Measurements from ENCODE around the gene NDEL1.
A peak's percentile ranks its signal among the peaks of the same experiment; 100 is the strongest.

Gene NDEL1

GRCh38 chr17:8490256-8491023, 54.8 kb downstream of the NDEL1 start:
- H3K4me3 ChIP-seq (ENCODE audit: low read depth in 1 of 5, low read length in 5 of 5), result no peak overlapping the region
- H3K36me3 ChIP-seq (ENCODE audit: control insufficient read depth in 5 of 5, insufficient read depth in 5 of 5, low read length in 5 of 5), result peaks cover 5 to 75% (median 74%) of the 10 kb centered on the region in 5 donors
- no peaks in the 10 kb centered on the region for H3K9me3 ChIP-seq (ENCODE audit: control insufficient read depth in 5 of 5, low read length in 5 of 5)
- no peaks in the 10 kb centered on the region for H3K27me3 ChIP-seq (ENCODE audit: control insufficient read depth in 5 of 5, insufficient read depth in 4 of 5, low read length in 5 of 5)
- no peaks in the 10 kb centered on the region for H3K4me1 ChIP-seq (ENCODE audit: control insufficient read depth in 5 of 5, insufficient read depth in 5 of 5, low read length in 5 of 5)
- no peak overlapping the region for H3K9ac ChIP-seq (ENCODE audit: low read length in 5 of 5)
- no peak overlapping the region for H3K27ac ChIP-seq (ENCODE audit: low read depth, low read length)

DNA sequence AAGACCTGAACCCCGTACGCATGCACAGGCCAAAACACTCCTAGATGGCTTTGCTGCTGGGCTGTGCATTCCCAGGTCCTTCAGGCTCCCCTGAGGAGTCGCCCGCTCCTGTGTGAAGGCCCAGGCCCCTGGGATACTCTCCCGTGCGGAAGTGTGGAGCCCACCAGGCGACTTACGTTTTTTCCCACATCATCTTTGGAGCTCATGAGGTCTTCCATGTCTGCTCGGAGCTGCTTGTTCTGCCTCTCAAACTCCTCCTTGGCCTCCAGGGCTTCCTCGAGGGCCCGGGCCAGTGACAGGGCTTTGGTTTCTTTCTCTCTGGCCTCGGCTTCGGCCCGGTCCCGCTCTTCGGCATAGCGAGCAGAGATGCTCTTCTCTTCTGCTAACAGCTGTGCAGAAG, 56.4 kb downstream of the NDEL1 start:
- Histone ChIP-seq H3K4me1 (ENCODE audit: control insufficient read depth in 5 of 5, insufficient read depth in 5 of 5, low read length in 5 of 5) (no peaks in the 10 kb centered on the region), H3K27ac (ENCODE audit: low read depth, low read length) (no peak overlapping the region), H3K27me3 (ENCODE audit: control insufficient read depth in 5 of 5, insufficient read depth in 4 of 5, low read length in 5 of 5) (no peaks in the 10 kb centered on the region), H3K9ac (ENCODE audit: low read length in 5 of 5) (no peak overlapping the region), H3K4me3 (ENCODE audit: low read depth in 1 of 5, low read length in 5 of 5) (no peak overlapping the region), H3K9me3 (ENCODE audit: control insufficient read depth in 5 of 5, low read length in 5 of 5) (no peaks in the 10 kb centered on the region), H3K36me3 (ENCODE audit: control insufficient read depth in 5 of 5, insufficient read depth in 5 of 5, low read length in 5 of 5) (peaks cover 0 to 74% (median 72%) of the 10 kb centered on the region in 5 donors)

- Histone ChIP-seq H3K36me3 (ENCODE audit: control insufficient read depth in 5 of 5, insufficient read depth in 5 of 5, low read length in 5 of 5) (peaks cover 3 to 65% (median 63%) of the 10 kb centered on the region in 5 donors), H3K9ac (ENCODE audit: low read length in 5 of 5) (no peak overlapping the region), H3K27ac (ENCODE audit: low read depth, low read length) (no peak overlapping the region), H3K4me1 (ENCODE audit: control insufficient read depth in 5 of 5, insufficient read depth in 5 of 5, low read length in 5 of 5) (no peaks in the 10 kb centered on the region), H3K9me3 (ENCODE audit: control insufficient read depth in 5 of 5, low read length in 5 of 5) (no peaks in the 10 kb centered on the region), H3K27me3 (ENCODE audit: control insufficient read depth in 5 of 5, insufficient read depth in 4 of 5, low read length in 5 of 5) (no peaks in the 10 kb centered on the region), H3K4me3 (ENCODE audit: low read depth in 1 of 5, low read length in 5 of 5) (no peak overlapping the region)
Measured at GRCh38 chr17:8494021-8494420, 58.3 kb downstream of the NDEL1 start.

DNA sequence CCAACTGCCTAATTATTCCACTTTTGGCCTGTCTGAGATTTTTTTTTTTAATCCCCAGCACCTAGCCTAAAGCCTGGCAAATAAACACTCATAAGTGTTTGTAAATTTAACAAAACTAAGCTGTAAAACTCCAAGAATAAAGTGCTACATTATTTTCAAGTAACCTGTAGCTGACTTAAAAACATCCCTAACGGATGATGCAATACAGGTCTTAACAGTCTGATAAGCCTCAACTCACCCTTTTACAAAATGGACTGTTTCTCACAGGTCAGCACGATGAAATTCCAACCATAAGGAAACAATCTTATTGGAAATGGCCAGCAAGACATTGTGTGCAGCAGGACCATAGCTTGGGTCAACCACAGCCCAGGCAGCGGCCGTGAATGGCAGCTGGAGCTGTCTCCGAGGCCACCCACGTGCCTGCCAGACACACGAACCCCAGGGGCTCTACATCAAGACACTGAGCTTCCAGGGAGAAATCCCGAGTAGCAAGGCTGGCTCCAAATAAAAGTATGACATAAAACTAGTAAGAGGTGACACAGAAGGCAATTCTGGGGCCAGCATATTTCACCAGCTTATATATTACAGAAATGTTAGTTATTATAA, 58.9 kb downstream of the NDEL1 start:
- Histone ChIP-seq H3K4me3 (ENCODE audit: low read depth in 1 of 5, low read length in 5 of 5) (no peak overlapping the region), H3K27me3 (ENCODE audit: control insufficient read depth in 5 of 5, insufficient read depth in 4 of 5, low read length in 5 of 5) (no peaks in the 10 kb centered on the region), H3K4me1 (ENCODE audit: control insufficient read depth in 5 of 5, insufficient read depth in 5 of 5, low read length in 5 of 5) (no peaks in the 10 kb centered on the region), H3K9ac (ENCODE audit: low read length in 5 of 5) (no peak overlapping the region), H3K9me3 (ENCODE audit: control insufficient read depth in 5 of 5, low read length in 5 of 5) (no peaks in the 10 kb centered on the region), H3K27ac (ENCODE audit: low read depth, low read length) (no peak overlapping the region), H3K36me3 (ENCODE audit: control insufficient read depth in 5 of 5, insufficient read depth in 5 of 5, low read length in 5 of 5) (peaks cover 3 to 71% (median 69%) of the 10 kb centered on the region in 5 donors)

- Histone ChIP-seq H3K9ac (ENCODE audit: low read length in 5 of 5) (no peak overlapping the region), H3K4me1 (ENCODE audit: control insufficient read depth in 5 of 5, insufficient read depth in 5 of 5, low read length in 5 of 5) (no peaks in the 10 kb centered on the region), H3K36me3 (ENCODE audit: control insufficient read depth in 5 of 5, insufficient read depth in 5 of 5, low read length in 5 of 5) (peaks cover 3 to 71% (median 67%) of the 10 kb centered on the region in 5 donors), H3K9me3 (ENCODE audit: control insufficient read depth in 5 of 5, low read length in 5 of 5) (no peaks in the 10 kb centered on the region), H3K27me3 (ENCODE audit: control insufficient read depth in 5 of 5, insufficient read depth in 4 of 5, low read length in 5 of 5) (no peaks in the 10 kb centered on the region), H3K4me3 (ENCODE audit: low read depth in 1 of 5, low read length in 5 of 5) (no peak overlapping the region), H3K27ac (ENCODE audit: low read depth, low read length) (no peak overlapping the region)
Measured at GRCh38 chr17:8496081-8496480, 60.4 kb downstream of the NDEL1 start.

DNA sequence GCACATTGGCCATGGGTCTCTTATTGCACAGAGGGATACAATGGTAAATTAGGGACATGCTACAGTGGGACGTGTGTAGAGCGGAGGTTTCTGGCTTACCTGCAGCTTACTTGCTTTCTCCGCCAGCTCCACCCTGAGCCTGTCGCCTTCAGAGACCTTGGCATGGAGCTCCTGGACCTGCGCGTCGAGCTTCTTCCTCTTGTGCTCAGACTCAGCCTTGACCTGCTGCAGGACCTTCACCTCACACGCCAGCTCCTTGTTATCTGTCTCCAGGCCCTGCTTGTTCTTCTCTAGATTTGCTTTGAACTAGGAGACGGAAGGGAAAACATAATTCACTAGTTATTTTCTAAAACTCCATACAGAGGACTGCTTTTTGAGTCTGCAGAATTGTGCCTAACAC, 63.5 kb downstream of the NDEL1 start:
- Histone ChIP-seq H3K4me1 (ENCODE audit: control insufficient read depth in 5 of 5, insufficient read depth in 5 of 5, low read length in 5 of 5) (peaks cover 0 to 10% (median 3%) of the 10 kb centered on the region in 5 donors), H3K9me3 (ENCODE audit: control insufficient read depth in 5 of 5, low read length in 5 of 5) (no peaks in the 10 kb centered on the region), H3K27ac (ENCODE audit: low read depth, low read length) (no peak overlapping the region), H3K4me3 (ENCODE audit: low read depth in 1 of 5, low read length in 5 of 5) (no peak overlapping the region), H3K36me3 (ENCODE audit: control insufficient read depth in 5 of 5, insufficient read depth in 5 of 5, low read length in 5 of 5) (peaks cover 3 to 51% (median 45%) of the 10 kb centered on the region in 5 donors), H3K9ac (ENCODE audit: low read length in 5 of 5) (no peak overlapping the region), H3K27me3 (ENCODE audit: control insufficient read depth in 5 of 5, insufficient read depth in 4 of 5, low read length in 5 of 5) (no peaks in the 10 kb centered on the region)

DNA sequence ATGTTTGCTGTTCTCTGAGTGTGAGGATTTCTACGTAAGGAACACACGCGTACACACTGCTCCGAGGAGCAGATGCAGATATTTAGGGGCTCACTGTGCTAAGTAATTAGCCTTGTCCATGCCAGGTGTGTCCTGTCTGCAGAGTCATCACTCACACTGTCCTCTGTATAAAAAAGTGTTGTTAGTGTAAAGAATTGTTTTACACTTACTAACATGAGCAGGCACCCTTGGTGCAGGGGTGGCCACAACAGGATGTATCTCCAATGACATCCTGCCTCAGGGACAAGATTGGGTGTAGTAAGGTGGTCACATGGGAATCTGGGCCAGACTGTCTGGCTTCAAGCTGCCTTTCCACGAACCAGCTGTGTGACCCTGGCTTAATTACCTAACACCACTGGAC, 63.9 kb downstream of the NDEL1 start:
- peaks cover 3 to 52% (median 46%) of the 10 kb centered on the region in 5 donors for H3K36me3 ChIP-seq (ENCODE audit: control insufficient read depth in 5 of 5, insufficient read depth in 5 of 5, low read length in 5 of 5)
- H3K9me3 ChIP-seq (ENCODE audit: control insufficient read depth in 5 of 5, low read length in 5 of 5), result no peaks in the 10 kb centered on the region
- H3K4me3 ChIP-seq (ENCODE audit: low read depth in 1 of 5, low read length in 5 of 5), result no peak overlapping the region
- peaks cover 0 to 10% (median 3%) of the 10 kb centered on the region in 5 donors for H3K4me1 ChIP-seq (ENCODE audit: control insufficient read depth in 5 of 5, insufficient read depth in 5 of 5, low read length in 5 of 5)
- no peak overlapping the region for H3K9ac ChIP-seq (ENCODE audit: low read length in 5 of 5)
- H3K27ac ChIP-seq (ENCODE audit: low read depth, low read length), result no peak overlapping the region
- H3K27me3 ChIP-seq (ENCODE audit: control insufficient read depth in 5 of 5, insufficient read depth in 4 of 5, low read length in 5 of 5), result no peaks in the 10 kb centered on the region

GRCh38 chr17:8500609-8501008, 64.9 kb downstream of the NDEL1 start:
- Histone ChIP-seq H3K9me3 (ENCODE audit: control insufficient read depth in 5 of 5, low read length in 5 of 5) (no peaks in the 10 kb centered on the region), H3K27me3 (ENCODE audit: control insufficient read depth in 5 of 5, insufficient read depth in 4 of 5, low read length in 5 of 5) (no peaks in the 10 kb centered on the region), H3K36me3 (ENCODE audit: control insufficient read depth in 5 of 5, insufficient read depth in 5 of 5, low read length in 5 of 5) (peaks cover 3 to 52% (median 46%) of the 10 kb centered on the region in 5 donors), H3K4me3 (ENCODE audit: low read depth in 1 of 5, low read length in 5 of 5) (no peak overlapping the region), H3K9ac (ENCODE audit: low read length in 5 of 5) (peak overlapping the region in 1 of 5 donors; percentile 17), H3K4me1 (ENCODE audit: control insufficient read depth in 5 of 5, insufficient read depth in 5 of 5, low read length in 5 of 5) (peaks cover 0 to 10% (median 3%) of the 10 kb centered on the region in 5 donors), H3K27ac (ENCODE audit: low read depth, low read length) (no peak overlapping the region)

DNA sequence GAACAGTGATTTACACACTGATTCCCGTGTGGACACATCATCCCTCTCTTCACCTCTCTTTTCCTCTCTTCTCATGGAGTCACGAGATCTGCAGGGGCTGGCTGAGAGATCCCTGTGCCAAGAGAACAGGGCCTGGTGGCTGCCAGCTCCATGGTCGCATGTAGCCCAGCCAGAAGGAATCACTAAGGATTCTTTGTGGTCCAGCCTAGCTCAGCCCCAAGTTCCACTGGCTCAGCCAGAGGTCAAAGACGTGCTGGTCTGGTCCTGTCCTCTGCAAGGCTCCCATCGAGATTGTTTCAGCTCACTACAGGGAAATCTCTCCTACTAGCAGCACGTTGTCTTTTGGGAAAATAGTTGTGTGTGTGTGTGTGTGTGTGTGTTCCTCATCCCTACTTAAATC, 66.4 kb downstream of the NDEL1 start:
- Histone ChIP-seq H3K36me3 (ENCODE audit: control insufficient read depth in 5 of 5, insufficient read depth in 5 of 5, low read length in 5 of 5) (peaks cover 3 to 49% (median 42%) of the 10 kb centered on the region in 5 donors), H3K27ac (ENCODE audit: low read depth, low read length) (no peak overlapping the region)

DNA sequence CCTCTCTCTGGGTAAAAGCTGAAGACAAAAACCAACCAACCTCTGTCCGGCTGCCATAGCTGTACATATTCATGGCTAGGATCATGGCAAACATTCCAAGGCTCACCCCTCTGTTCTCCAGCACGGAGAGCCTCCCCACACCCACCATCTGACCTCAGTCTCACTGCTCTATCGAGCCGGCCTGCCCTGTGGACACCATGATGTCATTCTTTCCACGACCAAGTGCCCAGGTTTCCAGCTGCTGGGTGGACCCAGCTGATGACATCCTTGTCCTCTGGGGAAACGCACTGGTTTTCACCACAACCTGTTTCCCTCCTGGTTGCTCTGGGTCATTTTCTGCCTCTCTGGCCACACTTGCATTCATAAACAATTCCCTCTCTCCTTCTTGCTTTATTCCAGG, 67.7 kb downstream of the NDEL1 start:
- Histone ChIP-seq H3K9ac (ENCODE audit: low read length in 5 of 5) (peak overlapping the region in 1 of 5 donors; percentile 19), H3K27ac (ENCODE audit: low read depth, low read length) (no peak overlapping the region), H3K27me3 (ENCODE audit: control insufficient read depth in 5 of 5, insufficient read depth in 4 of 5, low read length in 5 of 5) (no peaks in the 10 kb centered on the region), H3K9me3 (ENCODE audit: control insufficient read depth in 5 of 5, low read length in 5 of 5) (no peaks in the 10 kb centered on the region), H3K4me3 (ENCODE audit: low read depth in 1 of 5, low read length in 5 of 5) (no peak overlapping the region), H3K36me3 (ENCODE audit: control insufficient read depth in 5 of 5, insufficient read depth in 5 of 5, low read length in 5 of 5) (peaks cover 4 to 60% (median 47%) of the 10 kb centered on the region in 5 donors), H3K4me1 (ENCODE audit: control insufficient read depth in 5 of 5, insufficient read depth in 5 of 5, low read length in 5 of 5) (peaks cover 0 to 10% (median 3%) of the 10 kb centered on the region in 5 donors)

More for the DNA sequence above, 66.4 kb downstream of the NDEL1 start:
- Histone ChIP-seq H3K4me3 (ENCODE audit: low read depth in 1 of 5, low read length in 5 of 5) (no peak overlapping the region), H3K27me3 (ENCODE audit: control insufficient read depth in 5 of 5, insufficient read depth in 4 of 5, low read length in 5 of 5) (no peaks in the 10 kb centered on the region), H3K9me3 (ENCODE audit: control insufficient read depth in 5 of 5, low read length in 5 of 5) (no peaks in the 10 kb centered on the region), H3K9ac (ENCODE audit: low read length in 5 of 5) (no peak overlapping the region), H3K4me1 (ENCODE audit: control insufficient read depth in 5 of 5, insufficient read depth in 5 of 5, low read length in 5 of 5) (peaks cover 0 to 10% (median 3%) of the 10 kb centered on the region in 5 donors)

Measured in subcutaneous abdominal adipose tissue (tissue), 5 donors.